Measurements from ENCODE around the gene ARRDC4.

The ARRDC4 gene

GRCh38 chr15:97921296-97921865 lies 39.1 kb upstream of the ARRDC4 start:
- H3K9me2 ChIP-seq (replicated peaks; ENCODE audit: insufficient read depth, low read length) = no peaks in the 10 kb centered on the region
- peak overlapping the region; percentile 35; the same call in 1 of the 2 replicates for H3K27ac ChIP-seq (ENCODE audit: low read length)
- H3K79me2 ChIP-seq (ENCODE audit: low read length) = no peaks in the 10 kb centered on the region
- peak; percentile 57 for DNase-seq
- H3K4me3 ChIP-seq (ENCODE audit: low read length) = 0 out of 2 replicates have a peak overlapping the region, but pooled peaks have one; percentile 10
- H3K4me1 ChIP-seq (ENCODE audit: low read length) = 0 out of 2 replicates have a peak, but pooled peaks cover 3% of the 10 kb centered on the region
- H3K9me3 ChIP-seq (replicated peaks; ENCODE audit: insufficient read depth, low read length) = no peaks in the 10 kb centered on the region
- no peak overlapping the region for H2AFZ ChIP-seq (ENCODE audit: low read length)
- no peak overlapping the region for H3K9ac ChIP-seq (ENCODE audit: low read length)
- no peaks in the 10 kb centered on the region for H3K27me3 ChIP-seq (replicated peaks; ENCODE audit: insufficient read depth, low read length)
- H3K36me3 ChIP-seq (replicated peaks; ENCODE audit: insufficient read depth, low read length) = no peaks in the 10 kb centered on the region
- H3K4me2 ChIP-seq (ENCODE audit: low read depth, low read length) = peak overlapping the region; percentile 47
- H4K20me1 ChIP-seq (ENCODE audit: insufficient read depth, low read length) = no peaks in the 10 kb centered on the region
- TF ChIP-seq EZH2 (optimal IDR thresholded peaks at IDR 0.05; ENCODE audit: low read depth, low read length) (no peak), CTCF (IDR thresholded peaks at IDR 0.05; ENCODE audit: low read length) (no peak), EZH2phosphoT487 (IDR thresholded peaks at IDR 0.05; ENCODE audit: low read length) (no peak)
- no peaks in the 10 kb centered on the region; the same call in 1 of the 2 replicates for H3F3A ChIP-seq (ENCODE audit: insufficient read depth, low read length)

- Histone ChIP-seq H2AFZ (ENCODE audit: low read length) (no peak overlapping the region), H3K27ac (ENCODE audit: low read length) (no peak overlapping the region), H3F3A (ENCODE audit: insufficient read depth, low read length) (no peaks in the 10 kb centered on the region; the same call in 1 of the 2 replicates), H4K20me1 (ENCODE audit: insufficient read depth, low read length) (no peaks in the 10 kb centered on the region), H3K36me3 (replicated peaks; ENCODE audit: insufficient read depth, low read length) (no peaks in the 10 kb centered on the region), H3K9me2 (replicated peaks; ENCODE audit: insufficient read depth, low read length) (no peaks in the 10 kb centered on the region), H3K79me2 (ENCODE audit: low read length) (no peaks in the 10 kb centered on the region), H3K9me3 (replicated peaks; ENCODE audit: insufficient read depth, low read length) (no peaks in the 10 kb centered on the region), H3K4me3 (ENCODE audit: low read length) (no peak overlapping the region), H3K27me3 (replicated peaks; ENCODE audit: insufficient read depth, low read length) (no peaks in the 10 kb centered on the region), H3K9ac (ENCODE audit: low read length) (no peak overlapping the region), H3K4me2 (ENCODE audit: low read depth, low read length) (no peak overlapping the region), H3K4me1 (ENCODE audit: low read length) (peaks cover 13% of the 10 kb centered on the region)
- no peak for TF ChIP-seq CTCF (IDR thresholded peaks at IDR 0.05; ENCODE audit: low read length)
- no peak for TF ChIP-seq EZH2 (optimal IDR thresholded peaks at IDR 0.05; ENCODE audit: low read depth, low read length)
- no peak for TF ChIP-seq EZH2phosphoT487 (IDR thresholded peaks at IDR 0.05; ENCODE audit: low read length)
- DNase-seq = no peak
These were observed 30.9 kb upstream of the ARRDC4 start for GRCh38 chr15:97929456-97930229.

- Histone ChIP-seq H3K27me3 (replicated peaks; ENCODE audit: insufficient read depth, low read length) (no peaks in the 10 kb centered on the region), H4K20me1 (ENCODE audit: insufficient read depth, low read length) (no peaks in the 10 kb centered on the region), H3K9me2 (replicated peaks; ENCODE audit: insufficient read depth, low read length) (no peaks in the 10 kb centered on the region), H3F3A (ENCODE audit: insufficient read depth, low read length) (no peaks in the 10 kb centered on the region; the same call in 1 of the 2 replicates), H3K4me3 (ENCODE audit: low read length) (no peak overlapping the region), H3K9me3 (replicated peaks; ENCODE audit: insufficient read depth, low read length) (no peaks in the 10 kb centered on the region), H3K36me3 (replicated peaks; ENCODE audit: insufficient read depth, low read length) (no peaks in the 10 kb centered on the region), H3K9ac (ENCODE audit: low read length) (no peak overlapping the region), H3K27ac (ENCODE audit: low read length) (no peak overlapping the region), H3K4me2 (ENCODE audit: low read depth, low read length) (no peak overlapping the region), H2AFZ (ENCODE audit: low read length) (no peak overlapping the region), H3K4me1 (ENCODE audit: low read length) (peaks cover 13% of the 10 kb centered on the region), H3K79me2 (ENCODE audit: low read length) (no peaks in the 10 kb centered on the region)
- DNase-seq = no peak
- TF ChIP-seq EZH2 (optimal IDR thresholded peaks at IDR 0.05; ENCODE audit: low read depth, low read length) (no peak), CTCF (IDR thresholded peaks at IDR 0.05; ENCODE audit: low read length) (no peak)
These were observed 30.3 kb upstream of the ARRDC4 start for GRCh38 chr15:97930230-97930629.
